ENCODE data around the gene TMEM62.

The TMEM62 gene

GRCh38 chr15:43133430-43134156 lies at the start of gene TMEM62:
TMEM62 (plus strand) TSS chr15:43133586; CDS start chr15:43133803, 217 bp downstream.
- no peak for DNase-seq

GRCh38 chr15:43085921-43086320 lies 47.5 kb upstream of the TMEM62 start:
- DNase-seq, result no peak

GRCh38 chr15:43086551-43086950 lies 46.8 kb upstream of the TMEM62 start:
- DNase-seq, result no peak

- no peak for DNase-seq
Observed at GRCh38 chr15:43091859-43092258, 41.5 kb upstream of the TMEM62 start.

GRCh38 chr15:43093026-43093425 lies 40.4 kb upstream of the TMEM62 start:
- no peak for DNase-seq

GRCh38 chr15:43094416-43095030 lies 38.9 kb upstream of the TMEM62 start:
- DNase-seq, result no peak

GRCh38 chr15:43095243-43095642 lies 38.1 kb upstream of the TMEM62 start:
- DNase-seq, result no peak

- no peak for DNase-seq
Observed at GRCh38 chr15:43095708-43096347, 37.6 kb upstream of the TMEM62 start.

- no peak for DNase-seq
Observed at GRCh38 chr15:43096411-43096810, 37.0 kb upstream of the TMEM62 start.

- no peak for DNase-seq
Observed at GRCh38 chr15:43099105-43099845, 34.1 kb upstream of the TMEM62 start.

- DNase-seq, result no peak
Observed at GRCh38 chr15:43100971-43101370, 32.4 kb upstream of the TMEM62 start.

- no peak for DNase-seq
Observed at GRCh38 chr15:43102187-43102586, 31.2 kb upstream of the TMEM62 start.

- no peak for DNase-seq
Observed at GRCh38 chr15:43103907-43104306, 29.5 kb upstream of the TMEM62 start.

- DNase-seq, result no peak
Observed at GRCh38 chr15:43104426-43104825, 29.0 kb upstream of the TMEM62 start.

- no peak for DNase-seq
Observed at GRCh38 chr15:43105077-43105736, 28.2 kb upstream of the TMEM62 start.

- DNase-seq, result peak; percentile 18
Observed at GRCh38 chr15:43105778-43106485, 27.5 kb upstream of the TMEM62 start, which contains the start of gene UBR1. UBR1 (minus strand) TSS chr15:43106038; CDS start chr15:43106022, 16 bp downstream.

GRCh38 chr15:43106486-43106829 lies 26.9 kb upstream of the TMEM62 start:
- DNase-seq, result no peak

- DNase-seq, result no peak
Observed at GRCh38 chr15:43107751-43108150, 25.6 kb upstream of the TMEM62 start.

GRCh38 chr15:43111354-43111753 lies 22.0 kb upstream of the TMEM62 start:
- DNase-seq, result no peak

GRCh38 chr15:43118286-43118685 lies 15.1 kb upstream of the TMEM62 start:
- DNase-seq, result no peak

GRCh38 chr15:43118829-43119228 lies 14.6 kb upstream of the TMEM62 start:
- DNase-seq, result no peak

- no peak for DNase-seq
Observed at GRCh38 chr15:43121863-43122262, 11.5 kb upstream of the TMEM62 start.
